ENCODE measurements around the gene TCF12.

Gene TCF12

GRCh38 chr15:57227166-57227565 lies 308.7 kb downstream of the TCF12 start:
- DNase-seq = no peak

GRCh38 chr15:57227899-57228298 lies 309.5 kb downstream of the TCF12 start:
- DNase-seq = no peak

GRCh38 chr15:57228395-57228794 lies 310.0 kb downstream of the TCF12 start:
- DNase-seq = no peak

GRCh38 chr15:57229051-57229450 lies 310.6 kb downstream of the TCF12 start:
- no peak for DNase-seq

- DNase-seq = no peak
These were observed 313.1 kb downstream of the TCF12 start for GRCh38 chr15:57231559-57231958.

- DNase-seq = no peak
These were observed 315.7 kb downstream of the TCF12 start for GRCh38 chr15:57234156-57234555.

GRCh38 chr15:57235186-57235585 lies 316.7 kb downstream of the TCF12 start:
- DNase-seq = no peak

GRCh38 chr15:57235873-57236272 lies 317.4 kb downstream of the TCF12 start:
- no peak for DNase-seq

GRCh38 chr15:57236561-57237300 lies 318.3 kb downstream of the TCF12 start:
- no peak for DNase-seq

GRCh38 chr15:57237301-57237642 lies 318.8 kb downstream of the TCF12 start:
- DNase-seq = no peak

GRCh38 chr15:57237676-57238075 lies 319.2 kb downstream of the TCF12 start:
- DNase-seq = no peak

GRCh38 chr15:57245130-57245529 lies 326.7 kb downstream of the TCF12 start:
- no peak for DNase-seq

GRCh38 chr15:57245714-57246113 lies 327.3 kb downstream of the TCF12 start:
- no peak for DNase-seq

GRCh38 chr15:57248074-57248473 lies 329.6 kb downstream of the TCF12 start:
- DNase-seq = no peak

- DNase-seq = no peak
These were observed 332.9 kb downstream of the TCF12 start for GRCh38 chr15:57251308-57251707.

- DNase-seq = no peak
These were observed 333.5 kb downstream of the TCF12 start for GRCh38 chr15:57251941-57252340.

- DNase-seq = no peak
These were observed 334.6 kb downstream of the TCF12 start for GRCh38 chr15:57253082-57253481.

- no peak for DNase-seq
These were observed 335.1 kb downstream of the TCF12 start for GRCh38 chr15:57253500-57253899.

- DNase-seq = no peak
These were observed 337.4 kb downstream of the TCF12 start for GRCh38 chr15:57255751-57256341.

GRCh38 chr15:57256939-57257338 lies 338.5 kb downstream of the TCF12 start:
- no peak for DNase-seq

- no peak for DNase-seq
These were observed 341.2 kb downstream of the TCF12 start for GRCh38 chr15:57259568-57260040.

GRCh38 chr15:57263520-57263919 lies 345.1 kb downstream of the TCF12 start:
- DNase-seq = no peak

GRCh38 chr15:57272771-57273357 lies 354.4 kb downstream of the TCF12 start:
- no peak for DNase-seq

GRCh38 chr15:57273402-57273801 lies 355.0 kb downstream of the TCF12 start:
- no peak for DNase-seq

All from activated CD8-positive, alpha-beta memory T cell treated with anti-CD3 and anti-CD28 coated beads for 24 hours (primary cell).